Colonic mucosa (tissue), 4 donors: ENCODE measurements around the gene MIEF2. TPM values are rescaled to one million over a fixed set of nuclear protein-coding genes. Genes with fewer than 3 reads are reported as not detected.

Experiments used
- DNase-seq: peaks from one replicate; pipeline ENCODE4 v3.0.0-alpha.2; 2020
- H3K27ac ChIP-seq: fragments of 200-600 bp; one replicate; pipeline ENCODE4 v1.8.0; 2021
- H3K27me3 ChIP-seq: fragments of 200-600 bp; one replicate; pipeline ENCODE4 v1.8.0; 2021
- H3K36me3 ChIP-seq: fragments of 200-600 bp; one replicate; pipeline ENCODE4 v1.8.0; 2021
- H3K4me1 ChIP-seq: fragments of 200-600 bp; one replicate; pipeline ENCODE4 v1.8.0; 2021; ENCODE audit warnings: mild to moderate bottlenecking
- H3K4me3 ChIP-seq: fragments of 200-600 bp; one replicate; pipeline ENCODE4 v1.8.0; 2021
- H3K9ac ChIP-seq, 2 donors: one replicate each; pipeline ENCODE4 v1.7.0; 2013; ENCODE audit warnings: control low read depth in 2 of 2, low read depth in 2 of 2, low read length in 2 of 2
- H3K9me3 ChIP-seq: fragments of 200-600 bp; one replicate; pipeline ENCODE4 v1.8.0; 2021
- intact Hi-C: fragments of 100-400 bp; cut with DNase I; formaldehyde crosslinking; loops from one replicate; pipeline ENCODE4 v1.14.1; 2022
- total RNA-seq, 2 donors: library from RNA; stranded (reverse); fragmentation: NEBNext Ultra II Directional in 1 of 2; extraction: Animal tissue kit (Norgen Biotek cat#: 25700) in 1 of 2; gene quantifications; one replicate each; pipeline ENCODE4 v1.2.1, GENCODE V29; 2021
- TF ChIP-seq, protein P1 (sequence below): fragments of 200-600 bp; IDR thresholded peaks from one replicate; pipeline ENCODE4 v1.8.0; 2022; ENCODE audit warnings: antibody characterized with exemption, mild to moderate bottlenecking
- donor health status: healthy.
- donor health status: DM: no; HTN: no; CAD: no.
- donor health status: DM: no; HTN: no; CAD: no.

The MIEF2 gene
- total RNA-seq, 2 donors from 2014 or later, result 13.2 to 15.3 TPM

DNA sequence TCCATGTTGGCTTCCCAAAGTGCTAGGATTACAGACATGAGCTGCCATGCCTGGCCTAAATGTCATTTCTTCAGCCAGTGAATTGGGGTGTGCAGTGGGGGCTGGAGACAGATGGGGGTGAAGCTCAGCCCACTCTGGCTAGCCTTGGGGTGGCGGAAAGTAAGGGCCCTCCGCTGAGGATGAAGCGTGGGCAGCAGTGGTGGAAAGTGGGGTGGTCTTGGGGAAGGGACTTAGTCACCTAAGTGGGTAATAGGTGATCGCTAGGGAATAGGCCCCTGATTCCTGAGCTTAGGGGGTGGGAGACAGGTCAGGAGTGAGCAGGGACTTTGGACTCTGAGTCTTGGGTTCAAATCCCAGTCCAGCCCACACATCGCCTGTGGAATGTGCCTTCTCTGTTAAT lies 32.8 kb upstream of the MIEF2 start:
- TF ChIP-seq, protein P1, sequence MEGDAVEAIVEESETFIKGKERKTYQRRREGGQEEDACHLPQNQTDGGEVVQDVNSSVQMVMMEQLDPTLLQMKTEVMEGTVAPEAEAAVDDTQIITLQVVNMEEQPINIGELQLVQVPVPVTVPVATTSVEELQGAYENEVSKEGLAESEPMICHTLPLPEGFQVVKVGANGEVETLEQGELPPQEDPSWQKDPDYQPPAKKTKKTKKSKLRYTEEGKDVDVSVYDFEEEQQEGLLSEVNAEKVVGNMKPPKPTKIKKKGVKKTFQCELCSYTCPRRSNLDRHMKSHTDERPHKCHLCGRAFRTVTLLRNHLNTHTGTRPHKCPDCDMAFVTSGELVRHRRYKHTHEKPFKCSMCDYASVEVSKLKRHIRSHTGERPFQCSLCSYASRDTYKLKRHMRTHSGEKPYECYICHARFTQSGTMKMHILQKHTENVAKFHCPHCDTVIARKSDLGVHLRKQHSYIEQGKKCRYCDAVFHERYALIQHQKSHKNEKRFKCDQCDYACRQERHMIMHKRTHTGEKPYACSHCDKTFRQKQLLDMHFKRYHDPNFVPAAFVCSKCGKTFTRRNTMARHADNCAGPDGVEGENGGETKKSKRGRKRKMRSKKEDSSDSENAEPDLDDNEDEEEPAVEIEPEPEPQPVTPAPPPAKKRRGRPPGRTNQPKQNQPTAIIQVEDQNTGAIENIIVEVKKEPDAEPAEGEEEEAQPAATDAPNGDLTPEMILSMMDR, result no peak
- Histone ChIP-seq H3K9ac (no peak overlapping the region), H3K27ac (no peak overlapping the region), H3K36me3 (no peaks in the 10 kb centered on the region), H3K4me1 (peaks cover 3% of the 10 kb centered on the region), H3K9me3 (no peaks in the 10 kb centered on the region), H3K27me3 (no peaks in the 10 kb centered on the region), H3K4me3 (no peak overlapping the region)
- intact Hi-C loops, result no loop called here
- no peak for DNase-seq

GRCh38 chr17:18228176-18228682 lies 32.2 kb upstream of the MIEF2 start:
- Histone ChIP-seq H3K27me3 (no peaks in the 10 kb centered on the region), H3K9me3 (no peaks in the 10 kb centered on the region), H3K36me3 (no peaks in the 10 kb centered on the region), H3K4me1 (peaks cover 3% of the 10 kb centered on the region), H3K27ac (no peak overlapping the region), H3K9ac (no peak overlapping the region), H3K4me3 (no peak overlapping the region)
- no peak for DNase-seq
- TF ChIP-seq, protein P1, result no peak
- intact Hi-C loops, result no loop called here

- intact Hi-C loops, result no loop called here
- H3K4me1 ChIP-seq, result peaks cover 3% of the 10 kb centered on the region
- H3K9me3 ChIP-seq, result no peaks in the 10 kb centered on the region
- H3K36me3 ChIP-seq, result no peaks in the 10 kb centered on the region
- no peak overlapping the region for H3K4me3 ChIP-seq
- H3K27me3 ChIP-seq, result no peaks in the 10 kb centered on the region
- DNase-seq, result no peak
- TF ChIP-seq, protein P1, result no peak
- no peak overlapping the region for H3K27ac ChIP-seq
- H3K9ac ChIP-seq, result no peak overlapping the region
These were observed 31.2 kb upstream of the MIEF2 start for GRCh38 chr17:18229254-18229653.

DNA sequence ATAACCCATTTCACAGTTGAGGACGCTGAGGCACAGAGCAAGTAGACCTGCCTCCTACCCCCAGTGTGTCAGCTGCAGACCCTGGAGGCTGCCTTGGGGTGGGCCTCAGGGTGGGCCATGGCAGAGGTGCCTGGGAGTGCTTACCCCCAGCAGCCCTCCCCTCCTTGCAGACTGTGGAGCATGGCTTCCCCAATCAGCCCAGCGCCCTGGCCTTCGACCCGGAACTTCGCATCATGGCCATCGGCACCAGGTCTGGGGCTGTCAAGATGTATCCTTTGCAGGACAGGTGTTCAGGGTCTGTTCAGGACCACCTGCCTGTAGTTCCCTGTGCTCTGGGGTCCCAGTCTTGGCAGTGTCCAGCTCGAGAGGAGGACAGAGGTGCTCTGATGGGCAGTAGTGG lies 30.7 kb upstream of the MIEF2 start:
- H3K9me3 ChIP-seq, result no peaks in the 10 kb centered on the region
- intact Hi-C loops, result no loop called here
- no peaks in the 10 kb centered on the region for H3K36me3 ChIP-seq
- DNase-seq, result no peak
- no peaks in the 10 kb centered on the region for H3K27me3 ChIP-seq
- peaks cover 3% of the 10 kb centered on the region for H3K4me1 ChIP-seq
- no peak overlapping the region for H3K27ac ChIP-seq
- H3K4me3 ChIP-seq, result no peak overlapping the region
- no peak overlapping the region for H3K9ac ChIP-seq
- TF ChIP-seq, protein P1, result no peak

GRCh38 chr17:18230288-18231141 lies 29.9 kb upstream of the MIEF2 start:
- TF ChIP-seq, protein P1, result no peak
- DNase-seq, result no peak
- Histone ChIP-seq H3K9me3 (no peaks in the 10 kb centered on the region), H3K27ac (no peak overlapping the region), H3K4me3 (no peak overlapping the region), H3K27me3 (no peaks in the 10 kb centered on the region), H3K4me1 (peaks cover 3% of the 10 kb centered on the region), H3K36me3 (no peaks in the 10 kb centered on the region), H3K9ac (no peak overlapping the region)
- intact Hi-C loops, result no loop called here
